Measurements from ENCODE around the gene IFT52.
"Not testable (repeated sequence)": the region's sequence is repeated elsewhere in the genome, so short reads cannot be mapped to it uniquely, and the experiment has no call there.

IFT52 gene

DNA sequence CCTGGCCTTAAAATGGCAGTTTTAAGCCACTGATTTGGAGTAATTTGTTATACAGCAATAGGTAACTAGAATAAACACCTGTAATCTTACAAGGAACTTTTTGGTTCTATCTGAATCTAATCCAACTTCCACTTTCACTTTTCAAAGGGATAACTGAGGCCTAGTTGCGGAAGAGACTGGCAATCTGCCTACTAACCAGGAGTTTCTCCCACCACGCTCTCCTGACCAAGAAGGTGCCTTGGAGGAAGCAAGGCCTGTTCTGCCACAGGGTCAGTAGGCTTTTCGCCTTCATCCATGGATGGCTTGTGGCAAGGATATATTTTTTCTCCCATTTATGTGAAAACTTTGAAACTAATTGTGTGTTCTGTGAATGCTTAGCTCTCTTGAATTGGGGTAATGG lies 63.2 kb downstream of the IFT52 start:
- DNase-seq, result no peak

DNA sequence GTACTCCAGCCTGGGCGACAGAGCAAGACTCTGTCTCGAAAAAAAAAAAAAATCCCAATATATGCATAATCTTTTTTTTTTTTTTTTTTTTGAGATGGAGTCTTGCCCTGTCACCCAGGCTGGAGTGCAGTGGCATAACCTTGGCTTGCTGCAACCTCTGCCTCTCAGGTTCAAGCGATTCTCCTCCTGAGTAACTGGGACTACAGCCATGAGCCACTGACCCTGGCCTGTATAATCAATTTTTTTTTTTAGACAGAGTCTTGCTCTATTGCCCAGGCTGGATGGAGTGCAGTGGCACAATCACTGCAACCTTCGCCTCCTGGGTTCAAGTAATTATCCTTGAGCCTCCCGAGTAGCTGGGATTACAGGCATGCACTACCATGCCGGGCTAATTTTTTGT lies 64.4 kb downstream of the IFT52 start:
- DNase-seq, result not testable (repeated sequence)

- no peak for DNase-seq
These were observed 65.2 kb downstream of the IFT52 start for GRCh38 chr20:43655937-43656336.

DNA sequence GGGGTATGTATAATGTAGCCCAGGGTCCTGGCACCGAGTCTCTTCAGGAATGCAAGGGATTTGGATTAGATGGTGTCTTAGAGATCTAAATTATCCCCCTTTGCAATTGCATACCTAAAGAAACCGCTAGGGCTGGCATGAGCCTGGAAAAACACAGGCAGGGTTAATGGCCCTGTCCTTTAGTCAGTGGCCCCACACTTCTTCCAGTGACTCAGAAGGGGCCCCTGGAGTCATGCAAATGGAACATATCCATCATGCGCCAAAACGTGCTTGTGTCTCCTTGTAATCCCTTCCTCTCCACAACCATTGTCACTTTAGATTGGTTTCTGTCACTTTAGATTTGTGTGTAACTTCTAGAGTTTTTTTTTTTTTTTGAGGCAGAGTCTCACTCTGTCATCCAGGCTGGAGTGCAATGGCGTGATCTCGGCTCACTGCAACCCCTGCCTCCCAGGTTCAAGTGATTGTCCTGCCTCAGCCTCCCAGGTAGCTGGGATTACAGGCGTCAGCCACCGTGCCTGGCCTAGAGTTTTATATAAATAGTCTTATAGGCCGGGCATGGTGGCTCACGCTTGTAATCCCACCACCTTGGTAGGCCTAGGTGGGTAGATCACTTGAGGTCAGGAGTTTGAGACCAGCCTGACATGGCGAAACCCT lies 67.5 kb downstream of the IFT52 start:
- DNase-seq, result no peak

- DNase-seq, result no peak
These were observed 68.1 kb downstream of the IFT52 start for GRCh38 chr20:43658723-43659419.

DNA sequence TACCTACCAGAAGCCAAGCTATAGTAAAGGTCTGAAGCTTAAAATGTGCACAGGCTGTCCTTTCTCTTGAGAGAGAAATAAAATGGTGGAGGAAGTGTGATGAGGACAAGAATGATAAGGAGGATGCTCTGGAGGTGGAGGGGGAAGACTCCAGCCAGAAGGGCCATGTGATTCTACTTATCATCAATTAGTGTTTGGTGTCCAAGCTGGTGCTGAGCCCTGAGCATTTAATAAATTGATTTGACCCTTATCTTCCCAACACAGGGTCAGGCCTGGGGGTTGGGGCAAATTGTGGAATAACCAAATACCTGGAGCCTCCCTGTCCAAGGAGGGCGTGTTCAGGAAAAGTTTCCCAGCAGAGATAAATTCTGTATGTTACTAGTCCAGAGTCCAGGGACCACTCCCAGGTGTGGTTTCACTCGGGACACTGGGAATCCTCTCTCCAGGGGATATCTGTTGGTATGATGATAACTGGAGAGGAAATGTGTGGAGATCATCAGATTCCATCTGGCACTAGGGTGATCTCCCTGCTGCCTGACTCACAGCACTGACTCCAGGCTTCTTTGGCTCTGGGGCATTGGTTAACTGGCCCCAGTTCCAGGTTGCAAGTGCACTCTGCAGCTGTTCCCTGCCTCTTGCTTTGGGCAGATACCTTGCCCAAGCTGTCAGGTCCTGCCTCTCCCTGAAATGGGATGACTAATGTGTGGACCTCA lies 72.4 kb downstream of the IFT52 start:
- no peak for DNase-seq

DNA sequence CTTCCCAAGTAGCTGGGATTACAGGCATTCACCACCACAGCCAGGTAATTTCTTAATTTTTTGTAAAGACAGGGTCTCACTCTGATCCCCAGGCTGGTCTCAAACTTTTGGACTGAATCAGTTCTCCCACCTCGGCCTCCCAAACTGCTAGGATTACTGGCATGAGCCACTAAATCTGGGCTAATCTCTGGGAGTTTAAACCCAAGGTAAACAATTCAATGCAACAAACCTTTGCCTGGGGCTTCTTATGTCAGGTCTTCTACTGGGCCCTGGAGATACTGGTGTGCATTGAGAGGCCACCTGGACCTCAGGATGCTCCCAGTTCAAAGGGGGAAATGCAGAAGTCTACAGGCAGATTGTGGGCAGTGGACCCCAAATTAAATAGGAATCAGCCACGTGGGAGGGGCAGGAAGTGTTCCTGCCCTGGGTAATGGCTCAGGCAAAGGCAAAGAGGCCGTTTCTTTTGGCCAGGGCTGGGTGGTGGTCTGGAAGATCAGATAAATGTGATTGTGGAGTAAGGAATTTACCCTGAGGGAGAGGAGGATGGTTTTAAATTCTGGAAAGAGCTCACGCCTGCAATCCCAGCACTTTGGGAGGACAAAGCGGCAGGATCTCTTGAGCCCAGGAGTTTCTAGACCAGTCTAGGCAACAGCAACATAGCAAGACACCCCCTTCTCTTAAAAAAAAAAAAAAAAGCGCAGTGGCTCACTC lies 74.9 kb downstream of the IFT52 start:
- no peak for DNase-seq

DNA sequence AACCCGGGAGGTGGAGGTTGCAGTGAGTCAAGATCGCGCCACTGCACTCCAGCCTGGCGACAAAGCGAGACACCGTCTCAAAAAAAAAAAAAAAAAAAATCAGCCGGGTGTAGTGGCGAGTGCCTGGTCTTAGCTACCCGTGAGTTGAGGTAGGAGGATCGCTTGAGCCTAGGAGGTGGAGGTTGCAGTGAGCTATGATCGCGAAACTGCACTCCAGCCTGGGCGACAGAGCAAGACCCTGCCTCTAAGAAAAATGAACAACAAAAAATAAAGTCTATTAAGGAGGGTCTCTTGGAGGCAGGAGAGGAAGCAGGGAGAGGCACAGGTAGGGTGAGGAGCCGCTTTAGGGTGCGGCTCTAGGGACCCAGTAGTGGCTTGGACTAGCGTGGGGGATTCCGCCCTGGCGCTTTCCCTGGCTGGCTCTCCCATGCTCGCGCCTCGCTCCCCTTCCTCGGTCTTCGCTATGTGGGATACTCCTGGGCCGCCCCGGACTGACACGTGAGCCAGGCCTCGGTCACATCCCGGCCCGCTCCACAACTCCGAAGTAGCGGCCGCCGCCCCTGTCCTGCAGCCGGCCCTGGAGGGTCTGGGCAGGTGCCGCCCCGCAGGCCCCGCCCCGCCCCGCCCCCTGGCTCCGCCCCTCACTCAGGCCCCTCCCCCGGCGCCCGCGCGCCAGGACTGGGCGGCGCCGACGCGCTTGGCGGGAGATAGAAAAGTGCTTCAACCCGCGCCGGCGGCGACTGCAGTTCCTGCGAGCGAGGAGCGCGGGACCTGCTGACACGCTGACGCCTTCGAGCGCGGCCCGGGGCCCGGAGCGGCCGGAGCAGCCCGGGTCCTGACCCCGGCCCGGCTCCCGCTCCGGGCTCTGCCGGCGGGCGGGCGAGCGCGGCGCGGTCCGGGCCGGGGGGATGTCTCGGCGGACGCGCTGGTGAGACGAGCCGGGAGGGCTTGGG lies 75.9 kb downstream of the IFT52 start, which contains the start of gene MYBL2:
Gene MYBL2, plus strand, starts transcription at position 739 of the 953 bp plus-strand sequence. Its CDS starts 170 bp downstream, at position 909.
- peak; percentile 62 to 67 for DNase-seq

- no peak for DNase-seq
These were observed 76.8 kb downstream of the IFT52 start for GRCh38 chr20:43667341-43668132.

GRCh38 chr20:43669332-43669731 lies 78.6 kb downstream of the IFT52 start:
- DNase-seq, result no peak

DNA sequence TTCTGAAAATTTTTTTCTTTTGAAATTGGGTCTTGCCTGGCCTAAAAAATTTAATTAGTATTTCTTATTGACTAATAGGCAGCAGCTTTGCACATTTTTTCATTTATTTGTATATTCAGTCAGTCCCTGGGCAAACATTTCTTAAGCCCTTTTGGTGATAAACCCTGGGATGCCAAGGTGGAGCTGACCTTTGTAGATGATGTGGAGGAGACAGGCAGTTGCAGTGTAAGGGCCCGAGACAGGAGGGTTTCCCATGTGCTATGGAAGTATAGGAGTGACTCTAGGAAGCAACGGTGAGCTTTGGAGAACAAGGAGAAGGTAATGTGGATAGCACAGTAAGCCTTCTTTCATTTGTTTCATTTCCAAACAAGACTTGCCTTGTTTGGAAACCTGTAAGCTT lies 79.7 kb downstream of the IFT52 start:
- no peak for DNase-seq

- no peak for DNase-seq
These were observed 85.6 kb downstream of the IFT52 start for GRCh38 chr20:43676368-43676767.

DNA sequence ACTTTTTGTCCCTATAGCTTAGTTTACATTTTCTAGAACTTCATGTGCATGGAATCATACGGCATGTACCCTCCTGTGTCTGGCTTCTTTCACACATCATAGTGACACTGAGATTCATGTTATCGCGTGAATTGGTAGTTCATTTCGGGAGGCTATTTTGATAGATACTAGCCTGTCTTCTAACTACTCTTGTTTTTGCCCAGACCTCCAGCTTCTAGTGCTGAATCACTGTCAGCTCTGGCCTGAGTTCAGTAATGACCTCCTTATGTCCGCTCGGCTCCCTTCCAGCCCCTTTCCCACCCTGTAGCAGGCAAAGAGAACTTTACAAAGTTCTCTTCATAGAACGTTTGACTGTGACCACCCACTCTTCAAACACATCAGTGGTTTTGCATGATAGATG lies 90.2 kb downstream of the IFT52 start:
- no peak for DNase-seq

DNA sequence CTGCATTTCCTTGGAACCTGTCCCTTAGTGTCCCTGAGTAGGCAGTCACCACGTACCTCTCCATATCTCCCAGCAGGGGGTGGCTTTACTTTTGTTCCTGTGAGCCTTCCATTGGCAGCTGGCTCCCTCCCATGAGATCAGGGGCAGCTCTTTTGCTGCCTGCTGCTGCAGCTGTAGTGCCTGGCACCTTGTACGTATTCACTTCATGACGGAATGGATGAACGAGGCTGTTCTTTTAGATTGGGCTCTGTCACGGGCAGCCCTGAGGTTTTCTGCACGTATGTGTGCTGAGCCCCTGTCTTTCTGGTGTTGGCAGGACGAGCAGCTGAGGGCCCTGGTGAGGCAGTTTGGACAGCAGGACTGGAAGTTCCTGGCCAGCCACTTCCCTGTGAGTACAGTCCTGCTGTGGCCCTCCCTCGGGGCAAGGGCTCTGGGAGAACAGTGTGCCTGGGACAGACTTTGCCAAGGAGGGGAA lies 90.8 kb downstream of the IFT52 start:
- no peak for DNase-seq

- DNase-seq, result no peak
These were observed 91.3 kb downstream of the IFT52 start for GRCh38 chr20:43681991-43682410.

DNA sequence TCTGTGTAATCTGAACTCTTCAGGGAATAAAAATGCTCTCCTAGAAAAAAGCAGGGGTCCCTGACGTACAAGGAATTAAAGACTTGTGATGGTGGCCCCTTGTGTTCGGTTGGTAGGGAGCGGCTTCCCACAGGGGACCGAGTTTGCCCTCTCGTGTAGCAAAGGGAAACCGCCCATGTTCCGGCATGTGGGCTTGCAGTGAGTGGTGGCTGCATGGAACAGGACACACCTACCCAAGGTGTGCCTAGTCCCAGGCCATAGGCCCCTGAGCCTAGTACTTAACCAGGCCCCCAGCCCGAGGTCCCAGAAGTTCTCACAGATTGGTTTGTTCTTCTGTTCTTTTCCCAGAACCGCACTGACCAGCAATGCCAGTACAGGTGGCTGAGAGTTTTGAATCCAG lies 91.7 kb downstream of the IFT52 start:
- DNase-seq, result no peak

DNA sequence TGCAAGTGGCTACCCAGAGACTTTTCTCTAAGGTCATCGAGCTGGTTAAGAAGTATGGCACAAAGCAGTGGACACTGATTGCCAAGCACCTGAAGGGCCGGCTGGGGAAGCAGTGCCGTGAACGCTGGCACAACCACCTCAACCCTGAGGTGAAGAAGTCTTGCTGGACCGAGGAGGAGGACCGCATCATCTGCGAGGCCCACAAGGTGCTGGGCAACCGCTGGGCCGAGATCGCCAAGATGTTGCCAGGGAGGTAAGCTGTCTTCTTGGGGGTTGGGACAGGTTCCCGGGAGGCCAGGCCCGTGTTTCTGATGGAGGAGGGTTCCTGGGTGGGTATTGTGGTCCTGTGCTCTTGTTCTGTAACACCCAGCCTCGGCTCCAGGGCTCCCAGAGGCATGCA lies 96.1 kb downstream of the IFT52 start:
- DNase-seq, result no peak

GRCh38 chr20:43689165-43689564 lies 98.4 kb downstream of the IFT52 start:
- no peak for DNase-seq

DNA sequence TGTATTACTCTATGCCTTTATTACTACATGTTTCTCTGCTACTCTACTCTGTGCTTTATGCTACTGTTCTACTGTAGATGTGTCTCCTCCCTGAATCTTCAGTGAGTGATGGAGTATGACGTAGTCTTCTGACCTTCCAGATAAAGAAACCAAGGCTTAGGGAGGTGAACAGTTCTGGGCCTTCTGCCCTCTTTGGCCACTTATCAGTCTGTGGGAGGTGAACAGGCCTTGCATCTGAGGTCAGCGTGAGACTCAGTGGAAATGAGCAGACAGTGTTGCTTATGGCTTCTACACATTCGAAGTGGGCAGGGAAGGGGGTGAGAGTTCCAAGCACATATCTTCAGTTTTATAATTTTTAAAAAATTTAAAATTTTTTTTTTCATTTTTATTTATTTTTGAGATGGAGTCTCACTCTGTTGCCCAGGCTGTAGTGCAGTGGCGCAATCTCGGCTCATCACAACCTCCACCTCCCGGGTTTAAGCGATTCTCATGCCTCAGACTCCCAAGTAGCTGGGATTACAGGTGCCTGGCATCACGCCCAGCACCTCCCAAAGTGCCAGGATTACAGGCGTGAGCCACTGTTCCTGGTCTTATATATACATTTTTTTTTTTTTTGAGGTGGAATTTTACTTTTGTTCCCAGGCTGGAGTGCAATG lies 100.3 kb downstream of the IFT52 start:
- no peak for DNase-seq

- no peak for DNase-seq
These were observed 101.3 kb downstream of the IFT52 start for GRCh38 chr20:43691928-43692524.

Measured in NCI-H1930 (cell line).